Vagina (tissue), 2 donors: Measurements from ENCODE around the gene APOL6.

Experiments used
- POLR2A ChIP-seq, 2 donors: fragments of 450-650 bp; IDR thresholded peaks; one replicate each; pipeline ENCODE4 v1.6.1; 2017; ENCODE audit warnings: antibody characterized with exemption in 2 of 2, mild to moderate bottlenecking in 2 of 2, moderate library complexity in 2 of 2
- POLR2AphosphoS5 ChIP-seq, 2 donors: sonication (generic); formaldehyde crosslinking; IDR thresholded peaks; one replicate each; pipeline ENCODE4 v1.9.0; 2017; ENCODE audit warnings: antibody characterized with exemption in 2 of 2, mild to moderate bottlenecking in 2 of 2, low read depth in 1 of 2; ENCODE audit not compliant: insufficient read depth in 1 of 2
- TF ChIP-seq, protein P1 (sequence below), 3 experiments: fragments of 450-650 bp in 2 of 3; fragments of 200-600 bp in 1 of 3; sonication (generic) in 1 of 3; IDR thresholded peaks; one replicate each; pipeline ENCODE4 v1.5.1; 2017 to 2019; ENCODE audit warnings: antibody characterized with exemption in 3 of 3, mild to moderate bottlenecking in 2 of 3, moderate library complexity in 2 of 3

- TF ChIP-seq, protein P1, sequence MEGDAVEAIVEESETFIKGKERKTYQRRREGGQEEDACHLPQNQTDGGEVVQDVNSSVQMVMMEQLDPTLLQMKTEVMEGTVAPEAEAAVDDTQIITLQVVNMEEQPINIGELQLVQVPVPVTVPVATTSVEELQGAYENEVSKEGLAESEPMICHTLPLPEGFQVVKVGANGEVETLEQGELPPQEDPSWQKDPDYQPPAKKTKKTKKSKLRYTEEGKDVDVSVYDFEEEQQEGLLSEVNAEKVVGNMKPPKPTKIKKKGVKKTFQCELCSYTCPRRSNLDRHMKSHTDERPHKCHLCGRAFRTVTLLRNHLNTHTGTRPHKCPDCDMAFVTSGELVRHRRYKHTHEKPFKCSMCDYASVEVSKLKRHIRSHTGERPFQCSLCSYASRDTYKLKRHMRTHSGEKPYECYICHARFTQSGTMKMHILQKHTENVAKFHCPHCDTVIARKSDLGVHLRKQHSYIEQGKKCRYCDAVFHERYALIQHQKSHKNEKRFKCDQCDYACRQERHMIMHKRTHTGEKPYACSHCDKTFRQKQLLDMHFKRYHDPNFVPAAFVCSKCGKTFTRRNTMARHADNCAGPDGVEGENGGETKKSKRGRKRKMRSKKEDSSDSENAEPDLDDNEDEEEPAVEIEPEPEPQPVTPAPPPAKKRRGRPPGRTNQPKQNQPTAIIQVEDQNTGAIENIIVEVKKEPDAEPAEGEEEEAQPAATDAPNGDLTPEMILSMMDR (IDR thresholded peaks at IDR 0.05) = no peak
- TF ChIP-seq POLR2A (IDR thresholded peaks at IDR 0.05) (no peak), POLR2AphosphoS5 (IDR thresholded peaks at IDR 0.05; ENCODE audit: insufficient read depth in 1 of 2, low read depth in 1 of 2) (no peak)
These were observed 25.9 kb upstream of the APOL6 start for GRCh38 chr22:35622191-35622913.
